IPS DF 4.7 (cell line): ENCODE results near the gene CABLES2.

Experiments used
- DNase-seq: peaks from one replicate; pipeline ENCODE4 v3.0.0-alpha.2; 2013; ENCODE audit warnings: low spot score; ENCODE audit errors: extremely low read depth

The CABLES2 gene

DNA sequence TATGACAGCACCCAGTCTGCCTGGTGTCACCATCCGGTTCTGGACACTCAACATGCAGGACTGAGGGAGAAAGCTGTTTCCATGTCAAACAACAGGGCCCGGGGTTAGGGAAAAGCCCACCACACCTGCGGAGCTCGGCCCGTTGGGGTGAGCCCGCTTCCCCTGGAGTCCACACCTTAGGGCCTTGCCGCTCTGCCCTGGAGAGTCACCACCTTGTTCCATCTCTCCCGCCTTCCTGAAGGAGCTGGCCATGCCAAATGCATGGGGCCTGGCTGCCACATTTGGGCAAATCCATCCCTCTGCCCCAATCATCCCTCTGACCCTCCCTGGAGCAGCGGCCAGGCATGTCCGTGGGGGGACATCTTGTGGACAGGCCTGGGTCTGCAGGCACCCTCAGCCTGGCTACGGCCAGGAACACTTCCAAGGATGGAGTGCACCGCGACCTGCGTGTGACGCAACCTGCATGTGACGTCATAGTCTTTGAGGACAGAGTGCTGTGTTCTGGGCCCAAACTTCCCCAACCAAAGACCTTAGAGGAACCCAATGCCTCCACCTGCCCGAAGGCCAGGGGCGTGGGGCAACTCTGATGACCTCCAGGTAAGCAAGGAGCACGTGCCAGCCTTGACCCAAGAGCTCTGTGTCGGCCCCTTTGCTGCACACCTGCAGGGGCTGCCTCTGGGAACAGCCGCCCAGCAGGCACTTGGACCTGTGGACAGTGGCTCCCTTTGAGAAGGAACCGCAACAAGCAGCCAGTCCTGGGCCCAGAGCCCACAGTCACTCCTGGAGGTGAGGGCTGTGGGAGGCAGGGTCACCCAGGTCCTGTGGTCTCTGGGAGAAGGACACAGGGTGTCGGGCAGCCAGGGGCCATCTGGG, 1.7 kb downstream of the CABLES2 start:
- DNase-seq, result no peak

DNA sequence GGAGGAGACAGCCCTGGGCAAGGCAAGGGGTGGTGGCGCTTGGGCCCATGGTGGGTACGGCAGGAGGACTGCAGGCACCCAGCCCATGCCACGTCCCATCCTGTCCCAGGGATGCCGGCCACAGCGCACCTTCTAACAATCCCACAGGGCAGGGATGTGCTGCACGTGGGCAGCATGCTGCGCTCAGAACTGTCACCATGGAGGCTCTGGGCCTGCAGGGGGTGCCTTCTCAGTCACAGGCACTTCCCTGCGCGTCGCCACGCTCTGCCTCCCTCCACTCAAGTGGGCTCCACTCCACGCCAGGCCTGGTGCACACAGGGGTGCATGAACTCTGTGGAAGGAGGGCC, 2.4 kb downstream of the CABLES2 start:
- no peak for DNase-seq

DNA sequence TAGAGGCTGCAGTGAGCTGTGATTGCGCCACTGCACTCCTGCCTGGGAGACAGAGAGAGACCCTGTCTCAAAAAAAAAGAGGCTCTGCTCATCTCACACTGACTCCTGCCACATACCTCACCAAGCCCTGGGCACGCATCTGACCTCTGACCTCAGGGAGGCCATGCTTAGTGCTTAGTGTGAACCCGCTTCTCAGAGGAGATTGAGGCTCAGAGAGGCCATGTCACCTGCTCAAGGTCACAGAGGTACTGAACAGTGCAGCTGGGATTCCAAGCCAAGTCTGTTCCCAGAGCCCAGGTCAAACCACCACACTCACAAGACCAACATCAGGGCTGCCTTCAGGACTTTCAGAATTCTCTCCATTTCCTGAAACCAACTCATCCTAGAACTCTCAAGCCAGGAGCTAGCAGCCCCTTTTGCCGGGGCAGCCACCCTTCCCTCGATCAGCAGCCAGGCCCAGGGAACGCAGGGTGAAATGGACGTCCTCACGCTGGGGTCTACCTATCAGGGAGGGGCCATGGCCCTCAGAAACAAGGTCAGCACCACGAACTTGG, 2.9 kb downstream of the CABLES2 start:
- DNase-seq, result no peak

DNA sequence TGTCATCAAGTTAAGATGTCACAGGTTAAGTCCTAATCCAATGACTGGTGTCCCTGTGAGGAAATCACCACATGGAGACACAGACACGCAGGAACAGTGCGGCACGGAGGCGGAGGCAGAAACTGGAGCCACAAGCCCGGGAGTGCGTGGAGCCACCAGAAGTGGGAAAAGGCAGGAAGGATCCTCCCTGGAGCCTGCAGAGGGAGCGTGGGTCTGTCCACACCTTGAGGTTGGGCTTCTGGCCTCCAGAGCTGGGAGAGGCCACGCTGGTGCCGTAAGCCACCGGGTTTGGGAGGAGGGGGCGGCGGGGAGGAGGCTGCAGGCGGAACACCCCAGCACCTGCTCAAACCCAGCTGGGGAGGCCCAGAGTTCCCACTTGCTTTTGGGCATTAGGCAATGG, 3.8 kb downstream of the CABLES2 start:
- DNase-seq, result no peak

DNA sequence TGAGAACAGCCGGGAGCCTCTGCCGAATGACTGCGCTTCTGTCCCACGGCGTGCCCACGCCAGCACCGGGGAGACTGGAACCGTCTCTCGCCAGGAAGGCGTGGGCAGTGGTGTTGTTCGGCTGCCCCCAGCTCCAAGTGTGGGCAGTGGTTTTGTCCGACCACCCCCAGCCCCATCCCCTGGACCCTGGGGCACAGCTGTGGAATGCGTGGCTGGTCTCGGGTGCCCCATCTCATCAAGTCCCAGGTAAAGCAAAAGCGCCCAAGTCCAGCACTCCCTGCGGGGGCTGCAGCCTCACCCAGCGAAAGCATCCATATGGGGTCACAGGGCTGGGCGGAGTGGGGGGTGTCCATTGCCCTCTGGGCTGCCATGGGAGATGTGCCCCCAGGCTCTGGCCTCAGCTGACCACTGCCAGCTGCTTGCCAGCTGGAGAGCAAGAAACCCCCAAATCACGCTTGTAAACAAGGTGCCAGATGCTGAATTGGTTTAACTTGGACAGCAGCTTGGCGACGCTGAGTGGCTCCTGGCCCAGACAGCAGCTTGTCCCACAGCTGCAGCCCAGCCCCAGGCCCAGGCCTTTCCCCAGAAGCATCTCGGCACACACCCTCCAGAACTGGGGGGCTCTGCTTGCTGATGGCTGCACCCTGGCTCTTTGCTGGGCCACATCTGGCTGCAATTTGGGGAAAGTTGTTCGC, 4.5 kb downstream of the CABLES2 start:
- DNase-seq, result no peak

DNA sequence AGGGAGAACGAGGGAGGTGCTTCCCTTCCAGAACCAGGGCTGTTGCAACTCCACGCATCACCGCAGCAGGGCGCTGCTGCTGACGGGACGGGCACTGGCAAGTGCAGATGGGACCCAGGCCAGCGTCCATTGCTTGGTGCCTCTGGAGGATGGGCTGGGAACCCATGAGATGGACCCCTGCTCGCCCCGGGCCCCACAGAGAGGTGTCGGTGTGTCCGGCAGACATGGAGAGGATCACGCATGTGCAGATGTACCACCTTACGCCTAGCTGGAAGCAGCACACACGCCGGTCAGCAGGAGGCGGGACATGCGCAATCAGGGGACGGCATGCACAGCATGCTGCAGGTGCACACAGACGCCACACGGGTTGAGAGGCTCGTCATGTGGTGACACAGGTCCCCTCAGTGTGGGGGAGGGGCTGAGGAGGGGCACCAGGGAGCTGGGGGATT, 5.7 kb downstream of the CABLES2 start:
- DNase-seq, result no peak

DNA sequence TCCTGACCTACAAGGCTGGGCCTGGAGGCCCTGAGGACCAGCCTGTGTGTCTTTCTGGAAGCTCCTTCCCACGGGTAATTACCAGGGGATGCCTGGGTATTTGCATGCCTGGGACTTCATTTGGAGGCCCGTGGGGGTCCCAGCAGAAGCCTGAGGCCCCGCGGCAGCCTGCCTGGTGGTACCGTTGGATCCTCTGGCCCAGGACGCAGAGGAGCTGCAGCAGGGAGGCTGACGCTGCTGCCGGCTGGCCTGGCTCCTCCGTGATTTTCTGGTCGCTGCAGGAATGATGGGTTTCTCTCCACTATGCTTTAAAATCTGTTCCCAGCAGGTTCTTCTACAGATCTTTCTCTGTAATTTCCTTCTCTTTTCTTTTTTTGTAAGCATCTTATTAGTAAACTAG, 6.5 kb downstream of the CABLES2 start:
- no peak for DNase-seq

DNA sequence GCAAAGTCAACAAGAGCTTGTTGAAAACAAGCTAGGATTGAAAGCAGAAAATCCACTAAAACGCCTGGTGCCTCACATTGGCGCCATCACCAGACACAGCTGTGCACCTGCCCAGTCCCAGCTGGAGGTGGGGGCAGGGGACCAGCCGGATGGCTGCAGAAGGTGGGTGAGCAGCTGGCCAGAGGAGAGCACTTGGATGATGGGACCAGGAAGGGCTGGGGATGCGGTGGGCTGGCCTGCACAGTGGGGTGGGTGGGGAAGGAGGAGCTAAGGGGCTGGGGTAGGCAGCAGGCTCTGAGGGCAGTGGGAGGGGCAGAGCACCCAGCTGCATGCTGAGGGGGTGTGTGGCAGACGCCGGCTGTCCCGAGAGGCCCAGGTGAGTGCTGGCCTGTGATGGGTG, 7.1 kb downstream of the CABLES2 start:
- no peak for DNase-seq

DNA sequence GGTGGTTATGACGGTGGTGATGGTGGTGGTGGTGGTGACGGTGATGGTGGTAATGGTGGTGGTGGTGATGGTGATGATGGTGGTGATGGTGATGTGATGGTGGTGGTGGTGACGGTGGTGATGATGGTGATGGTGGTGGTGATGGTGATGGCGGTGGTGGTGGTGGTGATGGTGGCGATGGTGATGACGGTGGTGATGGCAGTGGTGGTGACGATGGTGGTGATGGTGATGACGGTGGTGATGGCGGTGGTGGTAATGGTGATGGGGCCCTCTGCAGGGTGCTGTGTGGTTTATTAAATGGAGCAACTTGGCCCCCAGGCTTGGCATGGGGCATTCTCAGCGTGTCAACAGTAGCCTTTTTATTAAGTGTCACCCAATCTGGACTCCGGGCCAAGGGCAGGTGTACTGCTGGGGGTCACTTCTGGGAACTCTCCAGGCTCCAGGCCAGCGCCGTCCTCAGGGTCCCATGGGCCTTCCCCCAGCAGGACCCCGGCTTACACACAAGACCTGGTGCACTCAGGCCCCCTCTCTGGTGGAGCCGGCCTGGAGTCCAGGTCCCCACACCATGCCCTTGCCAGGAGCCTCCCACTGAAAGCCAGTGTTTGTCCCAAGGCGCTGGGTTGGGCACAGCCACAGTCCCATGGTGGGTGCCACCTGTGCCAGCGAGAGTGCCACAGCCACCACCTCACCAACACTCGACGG, 8.8 kb downstream of the CABLES2 start:
- DNase-seq, result no peak

DNA sequence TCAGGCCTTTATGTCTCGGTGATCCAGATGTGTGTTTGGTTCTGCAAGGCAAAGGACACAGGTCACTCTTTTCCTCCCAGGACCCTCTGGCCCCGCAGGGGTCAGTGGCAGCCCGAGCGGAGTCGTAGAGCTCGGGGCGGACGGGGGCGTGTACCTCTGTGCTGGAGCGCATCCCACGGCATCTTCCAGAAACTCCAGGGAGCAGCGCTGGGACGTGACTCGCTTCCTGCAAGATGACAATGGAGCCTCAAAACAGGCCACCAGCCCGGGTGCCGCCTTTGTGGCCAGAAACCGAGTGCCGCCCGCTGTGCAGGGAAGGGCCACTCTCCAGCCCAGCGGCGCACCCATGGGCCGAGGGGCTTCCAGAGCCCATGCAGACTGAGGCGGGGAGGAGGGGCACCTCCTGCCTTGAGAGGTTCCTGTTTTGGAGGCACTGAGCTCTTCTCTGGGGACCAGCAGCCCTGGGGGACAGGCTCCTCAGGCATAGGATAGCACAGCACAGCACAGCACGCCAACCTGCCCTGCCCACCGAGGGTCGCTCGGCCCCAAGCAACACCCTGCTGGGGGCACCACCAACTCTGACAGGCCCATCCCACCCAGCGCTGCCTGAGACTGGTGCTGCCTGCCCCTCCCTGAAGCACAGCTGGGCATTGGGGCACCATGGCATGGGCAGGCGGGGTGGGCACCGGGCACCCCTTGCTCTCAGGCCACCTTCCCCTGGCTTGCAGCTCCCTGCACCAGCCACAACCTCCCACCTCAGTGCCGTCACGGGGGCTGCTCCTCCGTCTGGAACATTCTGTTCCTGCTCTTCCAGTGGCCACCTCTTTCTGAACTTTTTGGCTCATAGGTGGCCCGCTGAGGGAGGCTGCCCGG, 10.5 kb downstream of the CABLES2 start:
- no peak for DNase-seq

DNA sequence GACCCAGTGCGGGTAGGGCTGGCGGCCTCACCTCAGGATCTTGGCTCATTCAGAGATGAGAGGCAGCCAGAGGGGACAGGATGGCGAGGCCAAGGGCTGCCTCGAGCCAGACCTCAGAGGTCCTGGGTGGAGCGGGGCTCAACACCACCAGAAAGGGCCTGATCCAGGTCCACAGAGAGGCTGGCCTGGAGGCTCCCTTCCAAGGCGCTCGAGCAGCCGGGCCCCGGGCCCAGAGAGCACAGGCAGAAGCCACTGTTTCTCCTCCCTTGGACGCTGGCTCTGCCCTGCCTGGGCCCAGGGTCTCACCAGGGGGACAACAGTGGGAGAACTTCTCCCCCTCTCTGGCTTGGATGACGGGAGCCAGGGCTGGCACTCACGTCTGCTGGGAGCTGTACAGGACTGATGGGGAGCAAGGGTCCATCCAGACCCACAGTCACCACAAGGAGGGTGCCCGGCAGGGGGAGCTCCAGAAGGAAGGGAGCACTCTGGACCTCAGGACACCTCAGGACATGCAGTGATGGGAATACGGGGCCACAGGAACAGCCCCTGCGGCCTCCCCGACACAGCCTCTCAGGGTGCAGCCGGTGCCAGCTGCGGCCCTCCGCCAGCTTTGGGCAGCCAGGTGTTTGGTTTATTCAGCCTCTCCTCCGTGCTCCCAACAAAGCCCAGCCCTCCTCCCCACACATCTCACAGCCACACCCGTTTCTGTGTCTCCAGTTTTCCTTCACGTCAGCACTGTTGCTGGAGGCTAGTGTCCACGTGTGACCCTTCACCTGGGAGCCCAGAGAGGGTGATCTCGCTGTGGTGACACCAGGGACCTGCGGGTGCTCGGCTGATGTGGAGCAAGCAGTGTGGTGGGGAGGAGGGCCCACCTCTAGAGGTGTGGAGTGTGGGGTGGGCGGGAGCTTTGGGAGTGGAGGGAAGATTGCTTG, 11.5 kb downstream of the CABLES2 start:
- DNase-seq, result no peak

DNA sequence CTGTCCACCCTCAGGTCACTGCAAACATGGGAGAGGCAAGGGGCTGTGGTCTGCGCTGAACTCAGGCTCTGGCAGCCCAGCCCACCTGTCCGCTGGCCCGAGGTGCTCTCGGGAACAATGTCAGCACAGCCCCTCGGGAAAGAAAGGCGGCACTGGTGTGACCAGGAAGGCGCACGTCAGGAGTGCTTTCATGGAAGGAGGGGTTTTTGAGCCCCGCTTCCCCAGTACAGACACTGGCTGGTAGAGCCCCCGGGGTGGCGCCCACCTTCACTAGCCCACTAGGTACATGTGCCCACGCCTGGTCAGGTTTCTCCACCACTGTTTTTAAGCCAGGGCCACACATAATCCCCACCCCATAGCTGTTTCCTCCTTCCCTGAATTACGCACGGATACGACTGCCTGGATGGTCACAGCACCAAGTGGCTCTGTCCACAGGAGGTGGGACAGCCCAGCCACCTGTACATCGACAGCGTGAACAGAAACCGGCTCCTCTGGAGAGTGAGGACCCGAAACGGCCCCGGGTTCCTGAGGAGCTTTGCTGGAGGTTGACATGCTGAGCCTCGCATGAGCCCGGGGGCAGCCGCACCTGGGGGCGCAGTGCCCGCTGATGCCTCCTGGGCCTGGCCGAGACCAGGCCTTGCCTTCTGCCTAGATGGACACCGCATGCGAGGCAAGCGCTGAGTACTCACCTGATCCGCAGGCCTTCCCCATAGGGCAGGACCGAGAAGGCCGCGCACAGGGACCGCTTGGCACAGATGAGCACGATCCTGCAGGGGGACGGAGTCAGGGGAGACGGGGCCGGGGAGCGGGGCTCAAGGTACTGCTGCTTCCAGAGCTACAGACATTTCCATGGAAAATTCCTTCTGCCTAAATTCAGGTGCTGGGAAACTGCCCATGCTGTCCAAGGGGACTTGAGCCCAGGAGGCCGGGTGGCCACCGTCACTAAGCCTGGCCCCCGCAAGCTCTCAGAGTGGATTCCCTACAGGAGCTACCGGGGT, 12.5 kb downstream of the CABLES2 start:
- DNase-seq, result no peak

DNA sequence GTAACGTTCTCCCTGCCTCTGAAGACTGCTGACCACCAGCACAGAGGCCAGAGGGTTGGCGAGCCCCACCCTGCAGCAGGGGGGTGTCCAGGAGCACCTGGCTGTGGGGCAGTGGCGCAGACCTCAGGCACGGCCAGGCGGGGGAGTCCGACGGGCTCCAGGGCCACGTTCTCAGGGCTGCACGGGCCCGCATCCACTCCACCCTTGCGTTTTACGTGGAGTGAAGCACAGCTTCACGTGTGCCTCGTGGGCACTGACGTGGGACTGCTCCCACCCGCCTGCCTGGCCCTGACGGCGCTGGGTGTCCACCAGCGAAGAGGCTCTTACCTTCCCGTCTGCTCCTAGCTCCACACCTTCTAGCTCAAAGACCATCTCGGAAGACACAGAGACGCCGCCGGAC, 13.3 kb downstream of the CABLES2 start:
- DNase-seq, result no peak

DNA sequence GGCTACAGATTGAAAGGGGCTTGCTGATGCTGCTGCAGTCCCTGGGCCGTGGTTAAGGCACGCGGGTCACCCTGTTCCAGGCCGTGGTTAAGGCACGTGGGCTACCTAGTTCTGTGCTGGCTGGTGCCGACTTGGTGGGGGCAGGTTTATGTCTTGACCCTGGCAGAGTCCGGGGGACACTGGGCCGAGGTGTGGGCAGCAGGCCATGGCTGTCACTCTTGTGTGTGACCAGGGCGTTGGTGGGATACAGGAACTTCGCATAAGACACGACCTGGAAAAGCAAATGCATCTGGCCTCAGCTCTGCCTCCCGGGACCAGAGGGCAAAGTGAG, 13.8 kb downstream of the CABLES2 start:
- no peak for DNase-seq

DNA sequence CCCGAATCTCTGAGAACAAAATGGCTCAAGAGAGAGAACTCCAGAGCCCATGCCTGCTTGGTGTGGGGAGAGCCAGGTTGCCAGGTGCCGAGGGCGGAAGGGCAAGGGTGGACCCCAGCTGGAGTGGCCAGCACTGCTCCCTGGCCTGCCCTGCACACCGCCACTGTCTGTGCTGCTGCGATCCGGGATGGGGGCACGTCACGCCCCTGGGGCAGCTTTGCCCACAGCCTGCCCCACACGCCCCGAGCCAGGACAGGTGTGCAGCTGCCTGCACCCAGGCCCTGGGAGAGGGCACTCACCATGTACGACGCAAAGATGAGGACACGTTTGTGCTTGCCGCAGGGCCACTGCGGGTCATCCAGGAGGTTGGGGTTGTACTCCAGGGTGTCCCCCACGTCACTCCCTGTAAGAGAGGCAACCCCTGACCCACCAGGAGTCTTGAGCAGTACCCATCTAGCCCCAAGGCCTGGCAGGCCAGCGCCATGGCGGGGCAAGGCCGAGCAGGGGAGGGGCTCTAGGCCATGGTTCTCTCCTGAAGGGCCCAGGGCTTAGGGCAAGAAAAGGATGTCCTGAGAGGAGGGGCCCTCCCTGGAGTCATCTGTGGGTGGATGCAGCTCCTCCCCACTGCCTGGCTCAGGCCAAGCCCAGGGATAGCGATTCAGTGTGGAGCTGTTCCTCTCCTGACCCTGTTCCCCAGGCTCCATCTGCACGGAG, 14.3 kb downstream of the CABLES2 start:
- no peak for DNase-seq

DNA sequence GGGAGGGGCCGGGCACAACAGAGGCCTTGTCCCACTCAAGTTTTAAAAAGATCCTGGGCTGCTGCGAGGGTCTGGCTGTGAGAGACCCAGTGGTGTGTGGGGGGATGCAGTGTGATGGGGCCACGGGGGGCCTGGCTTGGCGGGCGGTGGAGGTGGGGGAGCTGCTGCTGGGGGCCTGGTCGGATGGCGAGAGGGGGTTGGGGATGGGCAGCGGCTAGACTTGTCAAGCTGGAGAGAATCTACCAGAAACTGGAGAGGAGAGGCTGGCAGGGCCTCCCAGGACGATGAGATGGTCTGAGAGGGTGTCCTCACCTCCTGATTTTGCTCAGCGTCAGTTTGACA, 15.0 kb downstream of the CABLES2 start:
- no peak for DNase-seq

DNA sequence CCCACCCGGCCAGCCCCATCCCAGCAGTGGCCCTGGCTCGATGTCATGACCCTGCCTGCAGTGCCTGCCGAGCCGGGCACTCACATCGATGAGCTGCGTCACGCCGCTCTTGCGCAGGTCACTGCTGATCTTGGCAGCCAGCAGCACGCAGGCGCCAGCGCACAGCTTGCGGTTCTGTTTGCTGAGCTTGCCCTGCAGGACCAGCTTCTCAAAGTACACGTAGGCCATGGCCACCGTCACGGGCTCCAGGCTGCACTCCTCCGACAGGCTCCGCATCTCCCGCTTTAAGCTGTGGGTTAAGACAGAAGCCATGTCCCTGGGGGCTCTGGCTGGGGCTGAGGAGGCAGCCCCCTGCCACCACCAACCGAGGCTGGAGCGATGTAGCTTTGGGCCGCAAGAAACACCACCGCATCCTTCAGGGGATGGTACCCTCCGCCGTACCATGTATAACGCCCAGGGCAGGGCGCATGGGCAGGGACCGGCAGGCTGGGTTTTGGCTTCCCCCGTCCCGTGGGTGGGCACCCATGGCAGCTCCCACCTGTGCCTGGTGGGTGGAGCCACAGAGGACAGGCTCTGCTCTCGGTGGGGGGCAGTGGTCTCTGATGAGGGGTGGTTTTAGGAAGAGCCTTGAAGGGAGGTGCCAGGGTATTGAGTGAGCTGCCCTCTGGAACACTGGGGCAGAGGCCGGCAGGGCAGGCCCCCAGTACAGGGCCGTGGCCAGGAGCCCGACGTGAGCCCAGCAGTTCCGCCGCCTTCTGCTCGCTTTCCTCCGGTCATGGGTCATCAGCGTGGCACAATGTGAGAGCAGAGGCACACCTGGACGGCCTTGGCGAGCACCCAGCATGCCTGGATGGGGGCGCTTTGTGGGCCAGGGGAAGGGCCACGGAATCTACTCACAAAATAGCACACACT, 15.7 kb downstream of the CABLES2 start:
- DNase-seq, result no peak
